Activated CD4-positive, alpha-beta T cell treated with anti-CD3 and anti-CD28 coated beads, Interleukin-2, amount 50 U/mL, for 4 hours (primary cell): ENCODE measurements around the gene SLC2A1.

Experiments used
- DNase-seq, 2 experiments: peaks; one replicate each; pipeline ENCODE4 v3.0.0-alpha.2; 2020

SLC2A1 gene

DNA sequence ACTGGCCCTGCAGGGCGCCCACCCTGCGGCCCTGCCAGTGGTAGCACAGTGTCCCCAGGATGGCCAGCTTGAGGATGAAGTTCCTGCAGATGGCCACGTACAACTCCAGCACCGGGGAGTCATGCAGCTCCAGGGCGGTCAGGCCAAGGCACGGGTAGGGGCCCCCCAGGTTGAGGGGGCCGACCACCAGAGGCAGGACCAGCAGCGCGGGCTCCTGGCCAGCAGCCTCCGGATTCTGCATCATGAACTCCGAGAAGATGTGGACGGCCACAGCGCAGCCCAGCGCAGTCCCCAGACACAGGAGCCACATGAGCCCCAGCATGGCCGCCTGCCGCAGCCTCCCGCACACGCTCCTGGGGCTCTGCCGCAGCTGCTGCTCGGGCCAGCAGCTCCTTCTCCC, 71.3 kb downstream of the SLC2A1 start:
- DNase-seq, result no peak

DNA sequence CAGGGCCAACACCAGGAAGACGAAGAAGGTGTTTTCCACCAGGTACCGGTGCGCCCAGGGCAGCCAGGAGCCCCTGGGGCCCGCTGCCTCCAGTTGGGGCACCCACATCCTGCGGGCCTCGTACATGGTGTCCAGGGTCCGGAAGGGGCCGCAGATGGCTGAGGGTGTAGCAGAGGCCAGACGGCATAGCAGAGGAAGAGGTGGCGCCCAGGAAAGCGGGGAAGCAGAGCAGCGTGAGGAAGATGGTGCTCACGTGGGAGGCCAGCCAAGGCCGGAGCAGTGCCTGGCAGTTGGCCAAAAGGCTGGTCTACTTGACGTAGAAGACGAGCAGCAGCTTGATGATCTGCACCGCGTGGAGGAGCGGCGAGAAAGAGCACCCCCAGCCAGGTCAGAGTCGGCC, 71.9 kb downstream of the SLC2A1 start:
- DNase-seq, result no peak

DNA sequence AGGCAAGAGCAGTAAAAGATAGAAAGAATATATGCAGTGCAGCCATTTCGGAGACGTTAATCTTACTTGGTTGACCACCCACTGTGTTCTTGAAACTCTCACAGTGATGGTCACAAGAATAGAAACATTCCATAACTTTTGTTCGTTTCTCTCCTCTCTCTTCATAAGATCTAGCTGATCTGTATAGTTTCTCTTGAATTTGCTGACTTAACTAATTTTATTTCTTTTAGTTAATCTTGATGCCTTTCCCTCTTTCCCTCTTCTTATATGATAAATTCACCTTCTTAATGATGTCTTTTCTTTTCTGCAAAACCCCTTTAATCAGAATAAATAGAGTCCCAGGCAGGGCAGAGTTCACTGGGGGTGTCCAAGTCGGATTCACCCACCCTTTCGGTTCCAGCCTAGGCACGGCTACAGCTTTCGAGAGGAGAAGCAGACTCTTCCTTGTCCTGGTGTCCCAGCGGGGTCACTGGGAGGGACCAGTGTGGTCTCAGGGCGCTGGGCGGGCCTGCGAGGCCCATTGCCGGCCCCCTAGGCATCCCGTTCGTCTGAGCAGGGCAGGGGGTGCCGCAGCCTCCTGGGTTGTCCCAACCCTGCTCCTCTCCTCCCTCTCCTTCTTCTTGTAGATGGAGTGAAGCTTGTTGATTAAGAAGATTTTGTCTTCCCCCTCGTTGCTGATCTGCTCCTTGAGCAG, 72.5 kb downstream of the SLC2A1 start:
- no peak for DNase-seq

- no peak for DNase-seq
Measured at GRCh38 chr1:42880384-42880783, 78.3 kb downstream of the SLC2A1 start.

GRCh38 chr1:42877380-42877779, 81.3 kb downstream of the SLC2A1 start:
- no peak for DNase-seq

DNA sequence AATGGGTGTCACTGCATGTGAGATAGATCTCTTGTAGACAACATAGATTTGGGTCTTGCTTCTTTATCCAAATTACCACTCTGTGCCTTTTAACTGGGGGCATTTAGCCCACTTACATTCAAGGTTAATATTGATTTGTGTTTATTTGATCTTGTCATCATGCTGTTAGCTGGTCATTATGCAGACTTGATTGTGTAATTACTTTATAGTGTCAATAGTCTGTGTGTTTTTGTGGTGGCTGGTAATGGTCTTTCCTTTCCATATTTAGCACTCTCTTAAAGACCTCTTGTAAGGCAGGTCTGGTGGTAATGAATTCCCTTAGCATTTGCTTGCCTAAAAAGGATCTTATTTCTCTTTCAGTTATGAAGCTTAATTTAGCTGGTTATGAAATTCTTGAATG, 82.7 kb downstream of the SLC2A1 start:
- DNase-seq, result no peak
